Stimulated activated CD8-positive, alpha-beta memory T cell treated with anti-CD3 and anti-CD28 coated beads, Interleukin-12 subunit alpha, Interleukin-12 subunit beta, amount 100 ng/mL, for 4 hours (primary cell): ENCODE measurements around the gene C9orf72.

Experiments
- DNase-seq: peaks from one replicate; pipeline ENCODE4 v3.0.0-alpha.2; 2020; ENCODE audit warnings: low read depth

C9orf72 gene

GRCh38 chr9:27537756-27538155 is 35.5 kb downstream of the C9orf72 start:
- no peak for DNase-seq

- DNase-seq: no peak
These were observed 36.2 kb downstream of the C9orf72 start for GRCh38 chr9:27537027-27537435.

GRCh38 chr9:27536168-27536567 is 37.1 kb downstream of the C9orf72 start:
- DNase-seq: no peak

DNA sequence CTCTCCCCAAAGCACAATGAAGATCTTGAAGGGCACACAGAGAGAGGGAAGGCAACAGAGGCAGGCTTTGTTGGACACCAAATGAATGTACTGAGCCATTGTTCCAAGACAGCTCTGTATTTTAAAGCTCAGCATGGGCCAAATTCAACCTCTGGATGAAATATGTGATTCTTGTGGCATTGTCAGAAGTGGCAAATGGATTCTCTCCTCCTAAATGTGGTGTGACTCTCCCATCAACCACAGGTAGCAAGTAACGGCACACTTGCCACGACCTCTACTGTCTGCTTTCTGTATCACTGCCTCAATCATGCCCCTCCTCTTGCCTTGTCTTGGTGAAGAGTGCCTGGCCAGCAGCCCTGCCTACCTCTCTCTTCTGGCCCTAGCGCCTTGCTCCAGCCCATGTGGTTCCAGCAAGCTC is 37.6 kb downstream of the C9orf72 start:
- no peak for DNase-seq

DNA sequence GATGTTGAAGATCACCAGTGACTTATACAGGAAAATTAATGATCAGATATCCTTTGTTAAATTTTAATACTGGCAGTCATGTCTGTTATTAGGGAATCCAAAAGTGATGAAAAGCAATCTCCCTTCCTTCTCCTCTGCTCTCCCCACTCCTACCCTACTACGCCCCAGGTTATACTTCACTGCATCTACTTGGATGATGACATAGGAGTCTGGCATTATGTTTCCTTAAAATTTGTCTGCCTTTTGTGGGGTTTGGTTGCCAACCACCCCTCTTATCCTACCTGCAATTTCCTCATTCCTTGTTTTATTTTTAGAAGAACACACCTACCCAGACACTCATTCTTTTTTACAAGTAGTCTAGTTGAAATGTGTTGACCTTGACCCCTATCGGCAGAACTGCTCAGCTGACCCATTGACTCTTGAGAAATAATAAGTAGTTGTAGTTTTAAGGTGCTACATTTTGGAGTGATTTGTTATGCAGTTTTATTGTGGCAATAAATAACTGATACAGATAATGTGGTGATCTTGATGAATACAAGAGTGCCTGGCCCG is 38.5 kb downstream of the C9orf72 start:
- no peak for DNase-seq

DNA sequence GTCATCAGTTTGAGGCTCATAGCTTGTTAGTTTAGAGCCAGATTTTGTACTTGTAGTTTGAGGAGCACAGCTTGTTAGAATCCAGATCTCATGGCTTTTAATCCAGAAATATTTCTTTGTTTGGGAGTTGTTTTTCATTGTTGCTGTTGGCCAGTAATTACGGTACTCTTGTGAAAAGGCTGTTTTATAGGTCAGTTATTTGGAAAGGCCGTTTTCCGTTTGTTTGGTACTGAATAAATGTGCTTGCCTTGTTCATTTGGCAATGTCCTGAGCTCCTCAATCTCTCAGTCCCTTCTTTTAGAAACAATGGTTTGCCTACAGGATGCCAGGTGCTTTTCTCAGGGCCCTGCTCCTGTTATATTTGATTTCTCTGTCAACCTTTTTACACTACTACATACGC is 39.1 kb downstream of the C9orf72 start:
- DNase-seq: no peak

- DNase-seq: no peak
These were observed 40.0 kb downstream of the C9orf72 start for GRCh38 chr9:27533311-27533710.

- no peak for DNase-seq
These were observed 41.2 kb downstream of the C9orf72 start for GRCh38 chr9:27532046-27532445.

DNA sequence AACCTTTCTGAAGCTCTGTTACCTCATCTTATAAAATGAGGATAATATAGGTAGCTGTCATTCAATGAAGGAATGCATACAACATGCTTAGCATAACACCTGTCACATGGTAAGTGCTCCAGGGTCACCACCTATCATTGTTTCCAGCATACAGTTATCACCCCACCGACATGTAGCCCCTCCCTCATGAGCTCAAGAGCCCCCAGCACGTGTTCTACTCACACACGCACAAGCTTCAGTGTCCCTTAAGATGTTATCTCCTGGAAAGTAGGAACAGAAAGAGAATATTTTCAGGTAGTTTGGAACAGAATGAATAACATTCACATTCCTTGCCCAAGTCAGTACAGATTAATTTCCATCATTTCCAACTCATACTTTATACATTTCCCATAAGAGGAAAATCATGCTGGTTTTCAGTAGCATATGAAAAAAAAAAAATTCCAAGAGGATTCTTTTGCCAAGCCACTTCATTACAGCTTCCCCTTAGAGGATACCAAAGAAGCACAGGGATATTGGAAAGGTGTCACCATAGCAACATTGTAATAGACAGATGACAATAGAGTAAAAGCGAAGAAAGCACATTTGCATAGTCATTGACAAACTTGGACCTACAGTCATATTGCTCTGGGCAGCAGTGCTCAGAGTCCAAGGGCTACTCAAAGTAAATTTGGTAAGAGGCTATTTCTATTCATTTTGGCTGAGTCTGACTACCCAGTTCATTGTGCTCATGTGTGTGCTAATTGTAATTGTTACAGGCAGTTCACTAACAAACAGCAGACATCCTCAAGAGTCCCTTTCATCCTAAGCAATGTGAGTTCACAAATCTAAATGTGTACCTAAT is 42.1 kb downstream of the C9orf72 start:
- DNase-seq: no peak

- DNase-seq: peak; percentile 65
These were observed 43.7 kb downstream of the C9orf72 start, which contains the start of gene MOB3B for GRCh38 chr9:27529316-27530278. TSS of gene MOB3B (minus strand) at chr9:27529814. CDS start at chr9:27455550, 74,264 bp downstream.

GRCh38 chr9:27528886-27529315 is 44.4 kb downstream of the C9orf72 start:
- peak; percentile 25 for DNase-seq

DNA sequence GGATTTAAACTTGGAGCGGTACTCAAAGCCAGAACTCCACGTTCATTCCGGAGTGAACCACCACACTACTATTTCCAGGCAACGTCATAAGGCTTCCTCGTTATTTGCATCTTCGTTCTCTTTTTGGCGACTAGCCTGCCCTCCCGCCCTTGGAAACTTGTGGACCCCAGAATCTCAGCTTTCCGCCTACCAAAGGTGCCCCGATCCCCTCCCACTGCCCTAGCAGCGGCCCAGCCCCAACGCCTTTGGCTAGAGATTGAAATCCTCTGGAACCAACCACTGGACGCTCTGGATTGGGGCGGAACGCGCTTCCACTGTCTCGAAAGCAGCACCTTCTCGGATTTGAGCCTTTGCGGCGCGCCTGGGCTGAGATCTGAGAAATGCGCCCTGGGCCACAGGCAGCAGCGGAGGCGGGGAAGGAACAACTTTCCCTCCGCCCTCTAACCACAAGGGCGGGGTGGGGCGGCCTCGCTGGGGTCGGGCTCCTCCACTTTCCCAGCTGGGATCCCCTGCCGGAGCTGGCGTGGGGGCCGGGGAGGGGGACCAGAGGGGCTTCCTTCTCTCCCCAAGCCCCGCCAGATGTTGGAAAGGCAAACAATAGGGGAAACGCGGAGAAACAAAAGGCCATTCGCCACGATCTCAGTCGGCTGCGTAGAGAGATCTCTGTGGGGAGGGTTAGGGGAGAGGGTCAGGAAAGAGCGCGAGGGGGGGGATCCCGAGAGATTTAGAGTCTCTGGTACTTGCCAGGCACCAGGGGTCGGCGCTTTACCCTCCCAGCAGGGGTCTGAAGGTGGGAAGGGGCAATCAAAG is 45.0 kb downstream of the C9orf72 start:
- peak; percentile 24 for DNase-seq

DNA sequence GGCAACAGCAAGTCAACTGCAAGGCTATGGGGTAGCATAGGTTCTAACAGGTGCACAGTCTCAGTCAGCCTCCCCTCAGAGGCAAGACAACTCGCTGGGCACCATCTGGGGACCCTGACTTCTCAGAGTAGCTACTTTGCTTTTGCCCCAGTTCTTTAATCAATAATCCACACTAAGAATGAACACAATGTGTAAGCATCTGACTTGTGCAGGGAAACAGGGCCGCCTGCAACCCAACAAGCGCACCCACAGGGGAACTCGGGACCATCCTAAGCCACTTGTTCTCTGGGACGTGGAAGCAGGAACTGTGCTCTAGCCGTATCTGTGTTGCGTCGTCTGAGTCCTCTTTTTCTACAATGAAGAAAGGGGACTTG is 45.6 kb downstream of the C9orf72 start:
- DNase-seq: no peak

DNA sequence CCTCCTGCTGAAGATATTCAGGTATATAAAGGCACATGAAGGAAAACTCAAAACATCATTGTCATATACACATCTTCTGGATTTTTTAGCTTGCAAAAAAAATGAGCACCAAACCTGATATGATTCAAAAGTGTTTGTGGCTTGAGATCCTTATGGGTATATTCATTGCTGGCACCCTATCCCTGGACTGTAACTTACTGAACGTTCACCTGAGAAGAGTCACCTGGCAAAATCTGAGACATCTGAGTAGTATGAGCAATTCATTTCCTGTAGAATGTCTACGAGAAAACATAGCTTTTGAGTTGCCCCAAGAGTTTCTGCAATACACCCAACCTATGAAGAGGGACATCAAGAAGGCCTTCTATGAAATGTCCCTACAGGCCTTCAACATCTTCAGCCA is 49.0 kb downstream of the C9orf72 start, which contains the start of gene IFNK:
Gene IFNK, plus strand, starts transcription at position 55 of the 400 bp plus-strand sequence. Its CDS starts 47 bp downstream, at position 102.
- DNase-seq: no peak

- no peak for DNase-seq
These were observed 50.1 kb downstream of the C9orf72 start for GRCh38 chr9:27523141-27523540.

DNA sequence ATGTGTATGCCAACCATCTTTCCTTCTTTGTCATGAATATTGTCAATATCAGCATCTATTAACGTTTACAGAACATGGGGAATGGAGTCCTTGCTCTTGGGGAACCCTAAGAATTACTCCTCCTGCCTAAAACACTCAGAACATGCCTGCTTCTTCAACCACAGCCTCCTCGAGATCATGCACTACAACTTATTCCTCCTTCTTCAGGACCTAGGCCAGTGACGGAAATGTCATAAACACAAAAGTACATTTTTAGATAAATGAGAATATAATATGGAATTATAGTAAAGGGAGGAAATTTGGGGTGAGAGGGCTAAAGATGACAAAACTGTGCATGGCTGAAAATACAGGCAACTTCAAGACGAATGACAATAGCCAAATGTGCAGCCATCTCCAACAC is 52.3 kb downstream of the C9orf72 start:
- no peak for DNase-seq

DNA sequence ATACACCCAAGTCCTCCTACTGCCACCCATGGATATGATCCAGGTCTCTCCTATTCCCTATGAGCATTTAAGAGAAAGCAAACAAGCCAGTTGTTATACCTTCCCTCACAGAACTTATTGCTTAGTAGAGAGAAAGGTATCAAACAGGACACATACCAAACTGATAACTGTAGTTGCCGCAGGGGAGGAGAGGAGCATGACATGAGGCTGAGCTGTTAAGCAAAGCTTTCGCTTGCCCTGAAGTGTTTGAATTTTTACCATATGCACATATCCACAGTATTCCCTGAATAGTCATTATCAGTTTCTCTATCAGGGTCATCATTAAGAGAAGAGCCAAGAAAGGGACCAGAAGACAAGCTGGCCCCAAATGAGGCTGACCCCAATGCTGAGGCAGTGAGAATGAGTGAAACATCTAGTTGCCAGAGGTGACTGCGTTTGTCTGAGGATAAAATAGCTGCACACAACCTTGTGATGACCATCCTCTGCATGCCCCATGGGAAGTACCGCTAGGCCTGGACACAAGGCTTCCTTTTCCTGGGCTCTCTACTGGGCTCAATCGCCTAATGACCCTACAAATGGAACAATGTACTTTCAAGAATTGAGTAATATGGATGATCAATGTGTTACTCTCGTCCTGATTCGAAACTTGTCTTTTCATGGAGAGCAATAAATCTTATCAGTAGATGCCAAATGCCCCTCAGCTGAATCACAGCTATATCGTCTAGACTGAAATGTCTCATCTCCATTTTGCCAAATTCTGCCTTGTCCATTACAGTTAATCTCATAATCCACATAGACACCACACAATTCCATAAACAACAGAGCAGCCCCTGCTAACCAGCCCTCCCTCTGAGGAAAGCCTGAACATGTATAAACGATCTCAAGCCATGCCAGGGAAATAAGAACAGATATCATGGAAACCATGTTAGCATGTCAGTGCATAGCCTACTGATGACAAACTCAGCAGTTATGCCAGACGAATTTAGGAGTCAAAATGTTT is 53.5 kb downstream of the C9orf72 start:
- DNase-seq: no peak

- no peak for DNase-seq
These were observed 54.5 kb downstream of the C9orf72 start for GRCh38 chr9:27518809-27519208.

- DNase-seq: no peak
These were observed 55.3 kb downstream of the C9orf72 start for GRCh38 chr9:27518006-27518405.

DNA sequence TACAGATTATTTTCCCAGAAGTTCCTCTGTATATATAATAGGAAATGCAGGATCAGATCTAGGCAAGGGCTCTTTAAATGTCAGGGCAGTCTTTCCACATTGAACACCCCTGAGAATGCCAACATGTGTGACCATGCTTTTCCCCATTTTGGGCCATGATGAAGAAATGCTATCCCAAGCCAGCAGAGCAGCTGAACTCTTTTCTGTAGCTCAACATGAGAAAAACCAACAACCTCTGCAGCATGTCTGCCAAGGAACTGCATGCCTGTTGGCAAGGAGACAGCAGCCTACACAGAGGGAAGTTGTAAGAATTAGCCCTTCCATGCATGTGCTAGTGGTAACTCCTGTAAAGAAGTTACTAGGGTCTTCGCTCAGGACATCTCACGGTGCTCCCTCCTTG is 58.7 kb downstream of the C9orf72 start:
- no peak for DNase-seq
